Neuron (in vitro differentiated cells): ENCODE data around the gene NEURL1.

ENCODE experiments used
- H2AFZ ChIP-seq: one replicate; pipeline ENCODE4 v1.6.1; 2013; ENCODE audit warnings: low read depth, mild to moderate bottlenecking, inconsistent platforms, low read length, moderate library complexity
- H3K27me3 ChIP-seq: one replicate; pipeline ENCODE4 v1.6.1; 2013; ENCODE audit warnings: low read length; ENCODE audit not compliant: insufficient read depth
- H3K36me3 ChIP-seq: one replicate; pipeline ENCODE4 v1.6.1; 2013; ENCODE audit warnings: low read length; ENCODE audit not compliant: insufficient read depth
- H3K4me1 ChIP-seq: one replicate; pipeline ENCODE4 v1.6.1; 2013; ENCODE audit warnings: low read length; ENCODE audit not compliant: insufficient read depth
- H3K4me3 ChIP-seq: 2 replicates; pipeline ENCODE4 v1.5.1; 2013; ENCODE audit warnings: mild to moderate bottlenecking, low read length, moderate library complexity
- H3K9me3 ChIP-seq: one replicate; pipeline ENCODE4 v1.6.1; 2013; ENCODE audit warnings: low read length

NEURL1 gene

GRCh38 chr10:103543617-103544525, 50.4 kb downstream of the NEURL1 start:
- no peaks in the 10 kb centered on the region for H3K36me3 ChIP-seq
- H3K9me3 ChIP-seq: no peaks in the 10 kb centered on the region
- no peak overlapping the region for H3K4me3 ChIP-seq
- peaks cover 2% of the 10 kb centered on the region for H3K27me3 ChIP-seq
- peaks cover 3% of the 10 kb centered on the region for H3K4me1 ChIP-seq
- no peak overlapping the region for H2AFZ ChIP-seq

GRCh38 chr10:103544657-103545310, 51.3 kb downstream of the NEURL1 start:
- Histone ChIP-seq H3K4me3 (no peak overlapping the region), H2AFZ (no peak overlapping the region), H3K27me3 (peaks cover 2% of the 10 kb centered on the region), H3K36me3 (no peaks in the 10 kb centered on the region), H3K9me3 (no peaks in the 10 kb centered on the region), H3K4me1 (peaks cover 3% of the 10 kb centered on the region)

GRCh38 chr10:103545366-103545765, 51.9 kb downstream of the NEURL1 start:
- Histone ChIP-seq H3K36me3 (no peaks in the 10 kb centered on the region), H3K4me3 (no peak overlapping the region), H3K9me3 (no peaks in the 10 kb centered on the region), H3K27me3 (peaks cover 4% of the 10 kb centered on the region), H2AFZ (no peak overlapping the region), H3K4me1 (peaks cover 3% of the 10 kb centered on the region)

GRCh38 chr10:103545771-103546281, 52.3 kb downstream of the NEURL1 start:
- Histone ChIP-seq H3K4me1 (peaks cover 3% of the 10 kb centered on the region), H3K36me3 (no peaks in the 10 kb centered on the region), H3K4me3 (no peak overlapping the region), H3K9me3 (no peaks in the 10 kb centered on the region), H3K27me3 (peaks cover 5% of the 10 kb centered on the region), H2AFZ (no peak overlapping the region)

GRCh38 chr10:103546401-103546800, 52.9 kb downstream of the NEURL1 start:
- peaks cover 5% of the 10 kb centered on the region for H3K27me3 ChIP-seq
- H2AFZ ChIP-seq: no peak overlapping the region
- no peak overlapping the region for H3K4me3 ChIP-seq
- H3K9me3 ChIP-seq: no peaks in the 10 kb centered on the region
- H3K4me1 ChIP-seq: peaks cover 3% of the 10 kb centered on the region
- H3K36me3 ChIP-seq: no peaks in the 10 kb centered on the region

- no peak overlapping the region for H3K4me3 ChIP-seq
- H2AFZ ChIP-seq: no peak overlapping the region
- no peaks in the 10 kb centered on the region for H3K9me3 ChIP-seq
- H3K4me1 ChIP-seq: peaks cover 3% of the 10 kb centered on the region
- no peaks in the 10 kb centered on the region for H3K36me3 ChIP-seq
- peaks cover 5% of the 10 kb centered on the region for H3K27me3 ChIP-seq
Observed at GRCh38 chr10:103547391-103547946, 54.0 kb downstream of the NEURL1 start.

- Histone ChIP-seq H3K4me3 (no peak overlapping the region), H3K9me3 (no peaks in the 10 kb centered on the region), H3K27me3 (peaks cover 5% of the 10 kb centered on the region), H3K36me3 (no peaks in the 10 kb centered on the region), H2AFZ (no peak overlapping the region), H3K4me1 (peaks cover 3% of the 10 kb centered on the region)
Observed at GRCh38 chr10:103548006-103548405, 54.5 kb downstream of the NEURL1 start.

- Histone ChIP-seq H3K4me1 (no peaks in the 10 kb centered on the region), H3K9me3 (no peaks in the 10 kb centered on the region), H3K36me3 (no peaks in the 10 kb centered on the region), H3K4me3 (no peak overlapping the region), H2AFZ (no peak overlapping the region), H3K27me3 (peaks cover 10% of the 10 kb centered on the region)
Observed at GRCh38 chr10:103548581-103549348, 55.3 kb downstream of the NEURL1 start.

- H3K4me3 ChIP-seq: no peak overlapping the region
- H3K9me3 ChIP-seq: no peaks in the 10 kb centered on the region
- peaks cover 11% of the 10 kb centered on the region for H3K27me3 ChIP-seq
- no peak overlapping the region for H2AFZ ChIP-seq
- no peaks in the 10 kb centered on the region for H3K4me1 ChIP-seq
- no peaks in the 10 kb centered on the region for H3K36me3 ChIP-seq
Observed at GRCh38 chr10:103549349-103549685, 55.8 kb downstream of the NEURL1 start.

GRCh38 chr10:103550229-103550628, 56.7 kb downstream of the NEURL1 start:
- Histone ChIP-seq H3K36me3 (no peaks in the 10 kb centered on the region), H3K4me3 (no peak overlapping the region), H3K27me3 (peaks cover 9% of the 10 kb centered on the region), H3K4me1 (no peaks in the 10 kb centered on the region), H3K9me3 (no peaks in the 10 kb centered on the region), H2AFZ (no peak overlapping the region)

GRCh38 chr10:103551619-103552602, 58.4 kb downstream of the NEURL1 start:
- Histone ChIP-seq H3K4me1 (peaks cover 13% of the 10 kb centered on the region), H2AFZ (no peak overlapping the region), H3K9me3 (no peaks in the 10 kb centered on the region), H3K27me3 (peaks cover 9% of the 10 kb centered on the region), H3K36me3 (no peaks in the 10 kb centered on the region), H3K4me3 (no peak overlapping the region)
